GM21526 (cell line): ENCODE results near the gene DPEP2.
"Not testable (repeated sequence)": the region's sequence is repeated elsewhere in the genome, so short reads cannot be mapped to it uniquely, and the experiment has no call there.

ENCODE experiments used
- ATAC-seq: cut with Tn5 transposase; IDR thresholded peaks from one replicate; pipeline ENCODE4 v1.9.1; 2021; ENCODE audit warnings: moderate library complexity; ENCODE audit not compliant: unreplicated experiment, low FRiP score

The DPEP2 gene

DNA sequence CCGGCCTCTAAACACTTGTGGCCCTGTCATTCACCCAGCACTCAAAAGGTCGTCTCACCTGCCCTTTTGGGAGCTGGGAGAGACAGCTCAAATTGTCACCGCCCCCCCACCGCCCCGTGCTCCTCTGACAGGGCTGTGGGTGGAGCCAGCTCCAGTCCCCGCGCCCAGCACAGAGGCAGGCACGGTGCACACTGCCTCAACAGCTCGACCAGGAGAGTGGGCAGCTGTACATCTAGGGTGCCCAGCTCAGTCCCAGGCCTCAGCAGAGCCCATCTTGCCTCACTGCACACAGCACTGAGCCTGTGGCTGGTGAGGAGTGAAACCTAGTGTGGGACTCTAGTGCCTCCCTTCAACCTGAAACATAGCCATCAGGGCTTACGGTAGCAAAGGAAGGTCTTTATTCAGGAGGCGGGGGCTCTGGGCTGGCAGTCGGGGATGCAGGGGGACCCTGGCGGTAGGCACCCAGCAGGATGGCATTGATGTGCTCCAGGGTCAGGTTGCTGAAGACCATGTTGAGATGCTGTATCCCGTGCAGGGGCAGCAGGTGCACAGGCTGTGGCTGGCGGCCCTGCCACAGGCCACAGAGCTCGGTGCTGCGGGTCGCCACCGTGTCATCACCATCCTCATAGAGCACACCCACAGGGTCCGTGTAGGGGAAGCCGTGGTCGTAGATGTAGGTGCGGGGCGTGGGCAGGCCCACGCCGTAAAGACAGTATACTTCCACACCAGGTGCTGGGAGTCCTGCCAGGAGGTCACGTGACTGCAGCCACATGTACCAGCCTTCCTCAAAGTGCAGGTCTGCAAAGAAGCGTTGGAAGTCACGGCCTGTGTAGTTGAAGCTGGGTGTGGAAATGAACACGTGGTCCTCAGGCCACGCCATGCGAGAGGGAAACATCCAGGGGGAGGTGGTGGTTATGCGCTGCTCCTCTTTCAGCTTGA lies 59.5 kb downstream of the DPEP2 start:
- no peak for ATAC-seq

DNA sequence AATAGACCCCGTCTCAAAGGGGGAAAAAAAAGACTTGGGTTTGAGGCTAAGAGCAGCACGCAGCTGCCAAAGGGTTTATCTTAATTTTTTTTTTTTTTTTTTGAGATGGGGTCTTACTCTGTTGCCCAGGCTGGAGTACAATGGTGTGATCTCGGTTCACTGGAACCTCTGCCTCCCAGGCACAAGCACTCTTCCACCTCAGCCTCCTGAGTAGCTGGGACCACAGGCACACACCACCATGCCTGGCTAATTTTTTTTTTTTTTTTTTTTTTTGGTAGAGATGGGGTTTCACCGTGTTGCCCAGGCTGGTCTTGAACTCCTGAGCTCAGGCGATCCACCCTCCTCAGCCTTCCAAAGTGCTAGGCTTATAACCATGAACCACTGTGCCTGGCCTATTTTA lies 61.6 kb downstream of the DPEP2 start:
- ATAC-seq = not testable (repeated sequence)
